ENCODE data around the gene RABGAP1L. TPM values are rescaled to one million over a fixed set of nuclear protein-coding genes. Genes with fewer than 3 reads are reported as not detected.

Gene RABGAP1L
- total RNA-seq, 2 experiments from 2014 or later, result 98.1 to 158 TPM

GRCh38 chr1:174657411-174657810 lies 498.1 kb downstream of the RABGAP1L start:
- Histone ChIP-seq H3K4me1 (ENCODE audit: insufficient read depth, low read length, poor library complexity, severe bottlenecking) (no peaks in the 10 kb centered on the region), H3K4me3 (ENCODE audit: low read depth, low read length, poor library complexity, severe bottlenecking) (no peak overlapping the region), H3K9me3 (ENCODE audit: low read length) (no peaks in the 10 kb centered on the region), H2AFZ (ENCODE audit: low read length) (no peak overlapping the region), H3K27ac (ENCODE audit: low read depth, low read length, poor library complexity, severe bottlenecking) (no peak overlapping the region), H3K4me2 (ENCODE audit: low read length) (no peak overlapping the region), H3K79me2 (ENCODE audit: insufficient read depth, low read depth, low read length) (no peaks in the 10 kb centered on the region), H3K36me3 (ENCODE audit: insufficient read depth, low read length) (no peaks in the 10 kb centered on the region), H4K20me1 (ENCODE audit: insufficient read depth, low read length) (no peaks in the 10 kb centered on the region), H3K9me2 (ENCODE audit: insufficient read depth, low read length) (no peaks in the 10 kb centered on the region)
- no TSS peak for BruUV-seq (replicated peaks)
- ChIA-PET POLR2A (no interaction called here), CTCF (ENCODE audit: unreplicated experiment) (interaction anchor here (0.5 kb wide), 1 partner anchor 1467 kb away, joined by 3 read pairs; no protein-coding TSS in a partner anchor)
- no peak for DNase-seq (ENCODE audit: low spot score)
- intact Hi-C loops (cut with micrococcal nuclease; ENCODE audit: unreplicated experiment), result no loop called here
- no peak for TF ChIP-seq EZH2phosphoT487 (IDR thresholded peaks at IDR 0.05; ENCODE audit: borderline replicate concordance, low read depth, low read length)

- intact Hi-C loops (cut with micrococcal nuclease; ENCODE audit: unreplicated experiment), result no loop called here
- ChIA-PET POLR2A (interaction anchor here (0.6 to 1.2 kb wide), 3 partner anchors 32 to 870 kb away, joined by 3 read pairs; no protein-coding TSS in a partner anchor), CTCF (ENCODE audit: unreplicated experiment) (no interaction called here)
- H3K79me2 ChIP-seq (ENCODE audit: insufficient read depth, low read depth, low read length), result no peaks in the 10 kb centered on the region
- H3K4me3 ChIP-seq (ENCODE audit: low read depth, low read length, poor library complexity, severe bottlenecking), result no peak overlapping the region
- H3K36me3 ChIP-seq (ENCODE audit: insufficient read depth, low read length), result no peaks in the 10 kb centered on the region
- BruUV-seq (replicated peaks), result no TSS peak
- H3K4me2 ChIP-seq (ENCODE audit: low read length), result no peak overlapping the region
- DNase-seq (ENCODE audit: low spot score), result no peak
- H3K9me2 ChIP-seq (ENCODE audit: insufficient read depth, low read length), result no peaks in the 10 kb centered on the region
- TF ChIP-seq EZH2phosphoT487 (IDR thresholded peaks at IDR 0.05; ENCODE audit: borderline replicate concordance, low read depth, low read length) (no peak), CTCF (conservative IDR thresholded peaks at IDR 0.05; ENCODE audit: low read length) (no peak)
- H3K4me1 ChIP-seq (ENCODE audit: insufficient read depth, low read length, poor library complexity, severe bottlenecking), result no peaks in the 10 kb centered on the region
- H4K20me1 ChIP-seq (ENCODE audit: insufficient read depth, low read length), result no peaks in the 10 kb centered on the region
- no peaks in the 10 kb centered on the region for H3K9me3 ChIP-seq (ENCODE audit: low read length)
- H3K27ac ChIP-seq (ENCODE audit: low read depth, low read length, poor library complexity, severe bottlenecking), result no peak overlapping the region
- no peak overlapping the region for H2AFZ ChIP-seq (ENCODE audit: low read length)
Observed at GRCh38 chr1:174657893-174658292, 498.6 kb downstream of the RABGAP1L start.

- CTCF ChIA-PET (ENCODE audit: unreplicated experiment), result no interaction called here
- no peaks in the 10 kb centered on the region for H4K20me1 ChIP-seq (ENCODE audit: insufficient read depth, low read length)
- no peaks in the 10 kb centered on the region for H3K79me2 ChIP-seq (ENCODE audit: insufficient read depth, low read depth, low read length)
- no peak overlapping the region for H3K4me2 ChIP-seq (ENCODE audit: low read length)
- H3K9me3 ChIP-seq (ENCODE audit: low read length), result no peaks in the 10 kb centered on the region
- H3K4me3 ChIP-seq (ENCODE audit: low read depth, low read length, poor library complexity, severe bottlenecking), result no peak overlapping the region
- no TSS peak for BruUV-seq (replicated peaks)
- TF ChIP-seq EZH2phosphoT487 (IDR thresholded peaks at IDR 0.05; ENCODE audit: borderline replicate concordance, low read depth, low read length) (no peak), CTCF (conservative IDR thresholded peaks at IDR 0.05; ENCODE audit: low read length) (no peak)
- no peaks in the 10 kb centered on the region for H3K9me2 ChIP-seq (ENCODE audit: insufficient read depth, low read length)
- intact Hi-C loops (cut with micrococcal nuclease; ENCODE audit: unreplicated experiment), result no loop called here
- POLR2A ChIA-PET, result no interaction called here
- DNase-seq (ENCODE audit: low spot score), result no peak
- no peak overlapping the region for H2AFZ ChIP-seq (ENCODE audit: low read length)
- no peaks in the 10 kb centered on the region for H3K4me1 ChIP-seq (ENCODE audit: insufficient read depth, low read length, poor library complexity, severe bottlenecking)
- no peaks in the 10 kb centered on the region for H3K36me3 ChIP-seq (ENCODE audit: insufficient read depth, low read length)
- H3K27ac ChIP-seq (ENCODE audit: low read depth, low read length, poor library complexity, severe bottlenecking), result no peak overlapping the region
Observed at GRCh38 chr1:174659823-174660222, 500.5 kb downstream of the RABGAP1L start.

Measured in OCI-LY7 (cell line).